Colonic mucosa (tissue), 4 donors: ENCODE results near the gene CBX4. TPM values are rescaled to one million over a fixed set of nuclear protein-coding genes. Genes with fewer than 3 reads are reported as not detected.

Experiments
- DNase-seq: peaks from one replicate; pipeline ENCODE4 v3.0.0-alpha.2; 2020
- H3K27ac ChIP-seq: fragments of 200-600 bp; one replicate; pipeline ENCODE4 v1.8.0; 2021
- H3K27me3 ChIP-seq: fragments of 200-600 bp; one replicate; pipeline ENCODE4 v1.8.0; 2021
- H3K36me3 ChIP-seq: fragments of 200-600 bp; one replicate; pipeline ENCODE4 v1.8.0; 2021
- H3K4me1 ChIP-seq: fragments of 200-600 bp; one replicate; pipeline ENCODE4 v1.8.0; 2021; ENCODE audit warnings: mild to moderate bottlenecking
- H3K4me3 ChIP-seq: fragments of 200-600 bp; one replicate; pipeline ENCODE4 v1.8.0; 2021
- H3K9ac ChIP-seq, 2 donors: one replicate each; pipeline ENCODE4 v1.7.0; 2013; ENCODE audit warnings: control low read depth in 2 of 2, low read depth in 2 of 2, low read length in 2 of 2
- H3K9me3 ChIP-seq: fragments of 200-600 bp; one replicate; pipeline ENCODE4 v1.8.0; 2021
- CTCF ChIP-seq: fragments of 200-600 bp; IDR thresholded peaks from one replicate; pipeline ENCODE4 v1.8.0; 2022; ENCODE audit warnings: antibody characterized with exemption, mild to moderate bottlenecking
- intact Hi-C: fragments of 100-400 bp; cut with DNase I; formaldehyde crosslinking; loops from one replicate; pipeline ENCODE4 v1.14.1; 2022
- total RNA-seq, 2 donors: library from RNA; stranded (reverse); fragmentation: NEBNext Ultra II Directional in 1 of 2; extraction: Animal tissue kit (Norgen Biotek cat#: 25700) in 1 of 2; gene quantifications; one replicate each; pipeline ENCODE4 v1.2.1, GENCODE V29; 2021
- donor health status: healthy.
- donor health status: DM: no; HTN: no; CAD: no.
- donor health status: DM: no; HTN: no; CAD: no.

Gene CBX4
- total RNA-seq, 2 donors from 2014 or later = 10.6 to 18.1 TPM

DNA sequence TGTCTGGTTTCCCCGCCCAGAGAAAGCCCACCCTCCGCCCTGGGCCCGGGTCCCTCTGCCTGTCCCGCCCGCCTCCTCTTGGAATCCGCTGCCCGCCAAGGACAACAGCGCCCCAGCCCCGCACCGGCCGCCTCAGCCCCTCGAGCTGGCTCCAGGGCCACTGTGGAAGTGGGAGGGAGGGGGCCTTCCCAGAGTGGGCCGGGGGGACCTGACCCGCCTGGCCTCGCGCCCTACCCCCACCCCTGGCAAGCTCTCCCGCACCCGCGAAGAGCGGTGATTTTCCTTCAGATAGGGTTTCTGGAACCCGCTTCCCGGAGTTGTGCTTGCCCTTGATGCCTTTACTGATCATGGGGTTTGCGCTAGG lies 40.1 kb downstream of the CBX4 start:
- no peak for DNase-seq
- TF ChIP-seq CTCF = no peak
- H3K9me3 ChIP-seq = no peaks in the 10 kb centered on the region
- no peak overlapping the region for H3K27ac ChIP-seq
- H3K36me3 ChIP-seq = no peaks in the 10 kb centered on the region
- no peak overlapping the region for H3K9ac ChIP-seq
- H3K4me1 ChIP-seq = peaks cover 25% of the 10 kb centered on the region
- no peak overlapping the region for H3K4me3 ChIP-seq
- H3K27me3 ChIP-seq = peaks cover 66% of the 10 kb centered on the region
- intact Hi-C loops = no loop called here

DNA sequence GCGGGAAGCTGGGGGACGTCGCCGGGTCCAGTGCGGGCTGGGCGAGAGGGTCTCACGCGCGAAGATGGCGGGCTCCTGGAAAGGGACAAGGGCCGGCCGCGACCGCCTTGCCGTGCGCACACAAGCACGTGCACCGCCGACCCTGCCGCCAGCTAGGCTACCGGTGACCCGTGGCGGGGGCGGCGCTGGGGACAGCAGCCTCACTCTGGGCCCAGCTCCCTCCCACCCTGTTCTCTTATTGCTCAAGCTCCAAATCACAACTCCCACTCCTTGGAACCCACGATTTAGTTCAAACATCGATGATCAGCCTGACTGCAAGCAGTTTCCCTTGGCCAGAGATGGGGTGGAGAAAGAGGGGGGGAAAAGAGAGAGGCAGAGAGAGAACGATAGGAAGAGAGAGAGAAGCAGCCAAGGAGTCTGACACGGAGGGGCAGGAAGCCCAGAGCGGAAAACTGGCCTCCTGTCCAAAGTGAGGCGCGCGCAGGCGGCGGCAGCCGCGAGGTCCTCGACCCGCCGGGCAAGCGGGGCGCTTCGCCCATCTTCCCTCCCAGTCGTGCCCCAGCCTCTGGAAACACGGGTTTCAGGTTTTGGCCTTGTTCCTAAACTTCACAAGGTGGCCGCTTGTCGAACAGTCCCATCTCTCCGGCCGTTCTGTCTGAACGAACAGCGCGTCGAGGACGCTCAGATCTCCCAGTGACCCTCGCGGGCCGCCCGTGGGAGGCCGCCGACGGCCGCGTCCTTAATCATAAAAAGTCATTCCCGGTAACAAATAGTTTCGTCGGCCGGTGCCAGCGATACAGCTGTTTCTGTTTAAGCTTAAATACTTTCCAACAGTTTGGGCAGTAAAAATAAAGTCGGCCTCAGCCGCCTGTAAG lies 40.7 kb downstream of the CBX4 start:
- no peak overlapping the region for H3K27ac ChIP-seq
- DNase-seq = no peak
- H3K9me3 ChIP-seq = no peaks in the 10 kb centered on the region
- H3K9ac ChIP-seq = peak overlapping the region in 1 of 2 donors; percentile 63
- H3K27me3 ChIP-seq = peaks cover 59% of the 10 kb centered on the region
- H3K4me1 ChIP-seq = peaks cover 19% of the 10 kb centered on the region
- H3K4me3 ChIP-seq = peak overlapping the region; percentile 70
- intact Hi-C loops = no loop called here
- no peak for TF ChIP-seq CTCF
- no peaks in the 10 kb centered on the region for H3K36me3 ChIP-seq

- peaks cover 19% of the 10 kb centered on the region for H3K4me1 ChIP-seq
- H3K4me3 ChIP-seq = peak overlapping the region; percentile 70
- no peak for TF ChIP-seq CTCF
- H3K27me3 ChIP-seq = peaks cover 59% of the 10 kb centered on the region
- H3K9ac ChIP-seq = peak overlapping the region; percentile 26 to 63
- no peak for DNase-seq
- H3K9me3 ChIP-seq = no peaks in the 10 kb centered on the region
- intact Hi-C loops = no loop called here
- no peaks in the 10 kb centered on the region for H3K36me3 ChIP-seq
- H3K27ac ChIP-seq = no peak overlapping the region
These were observed 41.5 kb downstream of the CBX4 start for GRCh38 chr17:79797492-79798298.

- H3K4me3 ChIP-seq = peak within 1 kb of the TSS; percentile 70
- H3K9me3 ChIP-seq = no peaks in the 10 kb centered on the region
- TF ChIP-seq CTCF = no peak
- intact Hi-C loops = no loop called here
- H3K36me3 ChIP-seq = no peaks in the 10 kb centered on the region
- H3K4me1 ChIP-seq = peaks cover 22% of the 10 kb centered on the region
- peaks cover 59% of the 10 kb centered on the region for H3K27me3 ChIP-seq
- peak within 1 kb of the TSS; percentile 75 for H3K27ac ChIP-seq
- H3K9ac ChIP-seq = peak within 1 kb of the TSS; percentile 73 to 74
- DNase-seq = peak; percentile 100
These were observed 42.3 kb downstream of the CBX4 start, which contains the start of gene CBX8 for GRCh38 chr17:79796763-79797491. Gene CBX8 (minus strand): TSS chr17:79797077. CDS start chr17:79796998, 79 bp downstream.

DNA sequence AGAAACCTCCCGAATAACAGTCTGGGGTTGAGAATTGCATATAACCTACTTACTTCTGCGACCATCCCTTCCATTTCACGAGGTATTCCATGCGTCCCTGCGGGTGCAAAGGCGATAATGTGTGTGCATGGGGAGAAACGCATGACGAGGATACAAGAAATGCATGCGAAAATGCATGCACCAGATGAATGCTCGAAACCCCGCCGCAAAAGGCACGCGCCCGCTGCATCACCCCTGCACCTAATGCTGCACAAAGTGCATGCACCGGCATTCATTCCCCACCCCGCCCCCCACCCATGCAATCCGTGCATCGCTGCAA lies 42.8 kb downstream of the CBX4 start:
- intact Hi-C loops = no loop called here
- TF ChIP-seq CTCF = no peak
- H3K27ac ChIP-seq = peak overlapping the region; percentile 75
- H3K36me3 ChIP-seq = no peaks in the 10 kb centered on the region
- H3K9ac ChIP-seq = peak overlapping the region; percentile 73 to 74
- peaks cover 22% of the 10 kb centered on the region for H3K4me1 ChIP-seq
- H3K4me3 ChIP-seq = peak overlapping the region; percentile 70
- H3K9me3 ChIP-seq = no peaks in the 10 kb centered on the region
- H3K27me3 ChIP-seq = peaks cover 59% of the 10 kb centered on the region
- DNase-seq = no peak
